LNCaP clone FGC (cell line): ENCODE data around the gene OR2A5.
"Not testable (repeated sequence)": the region's sequence is repeated elsewhere in the genome, so short reads cannot be mapped to it uniquely, and the experiment has no call there.

ENCODE experiments used
- DNase-seq: peaks from one replicate; pipeline ENCODE4 v3.0.0-alpha.2; 2011; ENCODE audit warnings: low read depth
- H3K4me3 ChIP-seq: 2 replicates; pipeline ENCODE4 v1.5.1; 2011; ENCODE audit warnings: mild to moderate bottlenecking, low read depth, low read length, control low read depth
- TF ChIP-seq, protein P1 (sequence below): IDR thresholded peaks from 2 replicates; pipeline ENCODE4 v1.5.1; 2012; ENCODE audit warnings: mild to moderate bottlenecking; ENCODE audit not compliant: control insufficient read depth, insufficient read depth; ENCODE audit errors: extremely low read depth

The OR2A5 gene, protein sequence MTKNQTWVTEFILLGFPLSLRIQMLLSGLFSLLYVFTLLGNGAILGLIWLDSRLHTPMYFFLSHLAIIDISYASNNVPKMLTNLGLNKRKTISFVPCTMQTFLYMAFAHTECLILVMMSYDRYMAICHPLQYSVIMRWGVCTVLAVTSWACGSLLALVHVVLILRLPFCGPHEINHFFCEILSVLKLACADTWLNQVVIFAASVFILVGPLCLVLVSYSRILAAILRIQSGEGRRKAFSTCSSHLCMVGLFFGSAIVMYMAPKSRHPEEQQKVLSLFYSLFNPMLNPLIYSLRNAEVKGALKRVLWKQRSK

DNA sequence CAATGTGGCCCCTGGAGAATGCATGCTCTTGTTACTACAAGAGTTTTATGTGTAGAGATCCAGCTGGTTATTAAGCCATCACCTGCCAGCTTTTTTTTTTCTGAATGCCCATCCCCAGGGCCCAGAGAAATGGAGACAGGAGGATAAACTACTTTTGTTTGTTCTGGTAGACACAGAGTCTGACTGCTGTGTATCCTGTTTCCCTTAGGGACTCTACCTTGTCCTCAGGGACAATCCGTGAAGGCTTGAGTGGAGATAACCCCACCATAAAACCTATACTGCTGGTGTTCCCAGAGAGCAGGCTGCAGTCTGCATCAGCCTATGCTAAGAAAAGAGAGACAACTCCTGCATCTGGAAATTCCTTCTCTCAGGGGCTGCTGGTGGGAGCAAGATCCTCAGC, at the start of gene OR2A5:
OR2A5 (plus strand) TSS at position 301 of the 400 bp plus-strand sequence. CDS start 1,454 bp downstream, outside the sequence.
- no peak within 1 kb of the TSS for H3K4me3 ChIP-seq
- TF ChIP-seq, protein P1, sequence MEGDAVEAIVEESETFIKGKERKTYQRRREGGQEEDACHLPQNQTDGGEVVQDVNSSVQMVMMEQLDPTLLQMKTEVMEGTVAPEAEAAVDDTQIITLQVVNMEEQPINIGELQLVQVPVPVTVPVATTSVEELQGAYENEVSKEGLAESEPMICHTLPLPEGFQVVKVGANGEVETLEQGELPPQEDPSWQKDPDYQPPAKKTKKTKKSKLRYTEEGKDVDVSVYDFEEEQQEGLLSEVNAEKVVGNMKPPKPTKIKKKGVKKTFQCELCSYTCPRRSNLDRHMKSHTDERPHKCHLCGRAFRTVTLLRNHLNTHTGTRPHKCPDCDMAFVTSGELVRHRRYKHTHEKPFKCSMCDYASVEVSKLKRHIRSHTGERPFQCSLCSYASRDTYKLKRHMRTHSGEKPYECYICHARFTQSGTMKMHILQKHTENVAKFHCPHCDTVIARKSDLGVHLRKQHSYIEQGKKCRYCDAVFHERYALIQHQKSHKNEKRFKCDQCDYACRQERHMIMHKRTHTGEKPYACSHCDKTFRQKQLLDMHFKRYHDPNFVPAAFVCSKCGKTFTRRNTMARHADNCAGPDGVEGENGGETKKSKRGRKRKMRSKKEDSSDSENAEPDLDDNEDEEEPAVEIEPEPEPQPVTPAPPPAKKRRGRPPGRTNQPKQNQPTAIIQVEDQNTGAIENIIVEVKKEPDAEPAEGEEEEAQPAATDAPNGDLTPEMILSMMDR, result no peak
- DNase-seq, result no peak

DNA sequence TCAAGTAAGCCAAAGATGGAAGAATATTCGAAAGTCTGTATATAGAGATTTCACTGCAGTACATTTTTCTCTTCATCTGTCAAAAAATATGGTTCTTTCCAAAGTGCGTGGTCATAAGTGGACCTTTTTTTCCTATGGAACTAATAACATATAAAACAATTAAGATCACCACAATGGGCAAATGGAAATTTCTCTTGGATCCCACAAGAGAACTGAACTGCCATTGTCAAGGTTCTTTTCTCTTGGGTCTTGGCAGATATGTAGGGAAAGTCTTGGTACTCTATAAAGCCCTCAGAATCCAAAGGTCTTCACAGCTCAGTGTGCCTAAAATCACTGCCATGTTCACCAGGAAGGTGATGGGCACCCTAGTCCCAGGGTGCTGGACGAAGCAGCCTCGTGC, 48.7 kb upstream of the OR2A5 start, which contains the start of gene OR6B1:
OR6B1 (plus strand) TSS at position 301 of the 400 bp plus-strand sequence. CDS start 3,677 bp downstream, outside the sequence.
- H3K4me3 ChIP-seq, result no peak within 1 kb of the TSS
- DNase-seq, result no peak
- TF ChIP-seq, protein P1, result no peak

DNA sequence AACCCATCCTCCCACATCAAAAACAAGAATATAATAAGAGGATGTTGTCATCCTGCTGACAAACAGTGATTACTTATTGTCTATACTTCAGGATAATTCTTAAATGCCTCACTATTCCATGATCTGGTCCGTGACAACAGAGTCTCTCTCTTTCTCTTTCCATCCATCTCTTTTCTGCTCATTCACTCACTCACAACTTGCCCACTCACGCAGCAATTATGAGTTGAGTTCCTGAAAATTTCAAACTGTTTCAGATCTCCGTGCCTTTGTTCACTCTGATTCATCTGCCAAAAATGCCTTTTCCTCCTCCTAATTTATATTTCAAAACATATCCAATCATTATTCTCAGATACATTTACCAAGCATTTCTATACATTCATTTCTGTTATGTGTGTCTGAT, 47.2 kb upstream of the OR2A5 start:
- DNase-seq, result no peak
- TF ChIP-seq, protein P1, result no peak
- no peak overlapping the region for H3K4me3 ChIP-seq

DNA sequence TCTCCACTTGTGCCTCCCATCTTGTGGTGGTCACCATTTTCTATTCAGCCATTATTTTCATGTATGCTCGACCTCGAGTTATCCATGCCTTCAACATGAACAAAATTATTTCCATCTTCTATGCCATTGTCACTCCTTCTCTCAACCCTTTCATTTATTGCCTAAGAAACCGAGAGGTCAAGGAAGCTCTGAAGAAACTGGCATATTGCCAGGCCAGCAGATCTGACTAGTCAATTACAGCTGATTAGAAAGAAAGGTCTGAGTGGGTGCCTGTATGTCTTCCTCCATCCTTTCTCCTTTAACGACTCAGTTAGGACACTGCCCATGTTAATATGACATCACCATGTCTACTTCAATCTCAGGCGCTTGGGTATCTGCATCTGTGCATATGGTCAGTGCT, 44.0 kb upstream of the OR2A5 start:
- no peak for DNase-seq
- TF ChIP-seq, protein P1, result no peak
- H3K4me3 ChIP-seq, result no peak overlapping the region

DNA sequence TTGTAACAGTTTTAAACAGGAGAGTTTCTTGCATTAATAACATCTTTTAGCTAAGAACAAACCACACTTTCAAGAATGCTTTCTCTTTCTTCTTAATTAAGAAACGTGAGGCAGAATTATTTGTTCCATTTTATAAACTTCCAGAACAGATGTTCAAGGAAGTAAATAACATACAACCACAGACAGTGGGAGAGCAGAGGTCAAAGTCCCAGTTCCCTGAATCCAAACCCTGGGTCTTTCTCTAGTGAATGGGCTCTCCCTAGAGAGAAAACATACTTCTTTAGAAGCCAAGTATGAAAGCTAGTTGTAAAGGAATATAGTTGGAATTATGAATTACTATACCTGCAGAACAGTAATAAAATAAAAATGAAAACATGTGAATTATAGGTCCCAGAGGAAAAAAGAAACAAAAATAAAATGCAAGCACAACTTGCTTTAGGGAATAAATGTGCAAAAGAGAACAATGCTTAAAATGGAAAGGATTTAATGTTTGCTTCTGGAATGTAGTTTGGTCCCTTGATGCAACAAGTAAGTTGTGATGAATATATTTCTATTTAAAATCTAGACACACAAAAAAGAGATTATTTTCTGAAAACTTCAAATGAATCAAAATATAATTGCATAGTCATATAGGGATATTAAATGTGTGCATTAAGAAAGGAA, 42.6 kb upstream of the OR2A5 start:
- no peak for DNase-seq
- TF ChIP-seq, protein P1, result no peak
- no peak overlapping the region for H3K4me3 ChIP-seq

DNA sequence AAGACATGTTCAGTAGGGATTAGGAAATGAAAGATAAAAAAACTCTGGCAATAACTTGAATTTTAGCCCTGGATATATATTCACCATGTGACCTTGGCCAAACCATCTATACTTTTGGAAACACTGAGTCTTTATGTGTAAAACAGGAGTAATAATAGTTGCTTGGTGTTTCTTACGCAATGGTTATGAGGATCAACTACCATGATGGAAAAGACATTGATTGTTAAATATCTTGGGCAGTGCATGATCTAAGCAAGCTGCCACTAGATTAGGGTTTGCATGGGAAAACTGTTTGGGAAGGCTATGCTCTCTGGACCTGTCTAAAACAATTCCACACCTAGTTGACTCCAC, 42.1 kb upstream of the OR2A5 start:
- DNase-seq, result no peak
- H3K4me3 ChIP-seq, result no peak overlapping the region
- TF ChIP-seq, protein P1, result no peak

DNA sequence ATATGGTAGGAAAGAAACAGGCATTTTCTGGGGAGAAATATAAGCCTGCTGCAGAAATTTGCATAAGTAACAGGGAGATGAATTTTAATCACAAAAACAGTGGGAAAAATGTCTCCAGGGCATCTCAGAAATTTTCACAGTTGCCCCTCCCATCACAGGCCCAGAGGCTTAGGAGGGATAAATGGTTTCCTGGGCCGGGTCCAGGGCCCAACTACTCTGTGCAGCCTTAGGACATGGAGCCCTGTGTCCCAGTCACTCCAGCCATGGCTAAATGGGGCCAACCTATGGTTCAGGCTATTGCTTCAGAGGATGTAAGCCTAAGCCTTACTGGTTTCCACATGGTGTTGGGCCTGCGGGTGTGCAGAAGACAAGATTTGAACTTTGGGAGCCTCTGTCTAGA, 39.4 kb upstream of the OR2A5 start:
- TF ChIP-seq, protein P1, result no peak
- no peak for DNase-seq
- no peak overlapping the region for H3K4me3 ChIP-seq

DNA sequence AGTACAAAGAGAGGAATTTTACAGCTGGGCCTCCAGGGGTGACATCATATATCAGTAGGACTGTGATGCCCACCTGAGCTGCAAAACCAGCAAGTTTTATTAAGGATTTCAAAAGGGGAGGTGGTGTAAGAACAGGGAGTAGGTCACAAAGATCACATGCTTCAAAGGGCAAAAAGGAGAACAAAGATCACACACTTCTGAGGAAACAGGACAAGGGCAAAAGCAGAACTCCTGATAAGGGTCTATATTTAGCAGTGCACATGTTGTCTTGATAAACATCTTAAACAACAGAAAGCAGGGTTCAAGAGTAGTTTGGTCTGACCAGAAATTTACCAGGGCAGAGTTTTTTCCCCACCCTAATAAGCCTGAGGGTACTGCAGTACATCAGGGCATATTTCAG, 38.7 kb upstream of the OR2A5 start:
- DNase-seq, H3K4me3 ChIP-seq: not testable (repeated sequence)

DNA sequence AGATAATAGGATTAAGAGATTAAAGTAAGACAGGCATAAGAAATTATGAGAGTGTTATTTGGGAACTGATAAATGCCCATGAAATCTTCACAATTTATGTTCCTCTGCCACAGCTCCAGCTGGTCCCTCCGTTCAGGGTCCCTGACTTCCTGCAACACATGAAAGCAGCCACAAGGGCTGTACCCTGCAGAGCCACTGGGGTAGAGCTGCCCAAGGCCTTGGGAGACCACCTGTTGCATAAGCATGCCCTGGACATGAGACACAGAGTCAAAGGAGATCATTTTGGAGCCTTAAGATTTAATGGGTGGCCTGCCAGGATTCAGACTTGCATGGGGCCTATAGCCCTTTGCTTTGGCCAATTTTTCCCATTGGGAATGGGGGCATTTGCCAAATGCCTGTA, 37.9 kb upstream of the OR2A5 start:
- not testable (repeated sequence) for H3K4me3 ChIP-seq, DNase-seq
